Measurements from ENCODE around the gene MYOT.

MYOT gene

DNA sequence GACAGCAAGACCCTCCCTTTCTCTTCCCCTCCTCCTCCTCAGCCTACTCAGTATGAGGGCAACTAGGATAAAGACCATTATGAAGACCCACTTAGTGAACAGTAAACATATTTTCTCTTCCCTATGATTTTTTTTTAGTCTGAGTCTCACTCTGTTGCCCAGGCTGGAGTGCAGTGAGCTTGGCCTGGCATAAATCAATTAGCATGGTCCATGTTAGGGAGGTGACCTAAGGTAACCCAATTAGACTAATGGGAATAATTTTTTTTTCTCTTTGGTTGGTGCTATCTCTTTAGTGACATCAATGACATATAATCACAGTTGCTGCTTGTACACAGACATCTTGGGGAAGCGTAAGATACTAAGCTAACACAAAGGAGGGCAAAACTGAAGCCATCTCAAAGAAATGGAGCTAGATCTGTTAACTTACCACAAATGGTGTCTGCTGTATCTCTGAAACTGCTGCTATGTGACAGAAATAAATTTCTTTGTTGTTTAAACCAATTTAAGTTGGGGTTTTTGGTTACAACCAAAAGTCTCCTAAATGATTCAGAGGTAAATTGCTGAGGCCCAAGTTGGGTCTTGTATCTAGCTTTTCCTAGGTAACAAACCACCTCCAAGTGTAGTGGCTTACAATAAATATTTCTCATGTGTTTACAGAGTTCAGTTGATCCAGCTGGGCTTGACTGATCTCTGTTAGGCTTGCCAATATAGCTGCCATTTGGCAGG is 34.9 kb downstream of the MYOT start:
- DNase-seq: no peak

GRCh38 chr5:137914758-137915157 is 47.1 kb downstream of the MYOT start:
- DNase-seq: no peak

DNA sequence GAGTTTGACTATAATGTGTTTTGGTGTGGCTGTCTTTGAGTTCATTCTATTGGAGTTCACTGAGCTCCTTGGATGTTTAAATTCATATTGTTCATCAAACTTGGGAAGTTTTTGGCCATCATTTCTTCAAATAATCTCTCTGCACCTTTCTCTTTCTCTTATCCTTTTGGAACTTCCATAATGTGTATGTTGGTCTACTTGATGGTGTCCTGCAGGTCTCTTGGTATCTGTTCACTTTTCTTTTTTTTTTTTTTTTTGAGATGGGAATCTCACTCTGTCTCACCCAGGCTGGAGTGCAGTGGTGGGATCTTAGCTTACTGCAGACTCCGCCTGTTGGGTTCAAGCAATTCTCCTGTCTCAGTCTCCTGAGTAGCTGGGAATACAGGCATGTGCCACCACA is 49.3 kb downstream of the MYOT start:
- no peak for DNase-seq

DNA sequence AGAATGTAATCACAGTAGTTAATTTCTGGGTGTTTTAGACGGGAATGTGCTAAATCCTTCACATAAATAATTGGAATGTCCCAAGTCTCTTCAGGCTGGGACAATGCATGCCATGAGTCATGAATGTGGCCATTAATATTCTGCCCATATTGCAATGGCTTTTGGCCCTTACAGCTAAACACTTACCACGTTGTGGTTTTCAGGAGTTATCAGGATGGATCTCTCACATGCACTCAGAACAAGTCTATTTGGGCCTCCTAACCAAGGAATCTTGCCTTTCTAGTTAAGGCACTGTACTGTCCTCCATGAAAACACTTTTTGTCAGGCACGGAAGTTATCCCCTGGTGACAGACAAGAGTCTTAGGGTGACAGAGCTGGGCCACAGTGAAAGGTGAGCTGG is 54.3 kb downstream of the MYOT start:
- no peak for DNase-seq

- DNase-seq: no peak
Measured at GRCh38 chr5:137923856-137924255, 56.2 kb downstream of the MYOT start.

DNA sequence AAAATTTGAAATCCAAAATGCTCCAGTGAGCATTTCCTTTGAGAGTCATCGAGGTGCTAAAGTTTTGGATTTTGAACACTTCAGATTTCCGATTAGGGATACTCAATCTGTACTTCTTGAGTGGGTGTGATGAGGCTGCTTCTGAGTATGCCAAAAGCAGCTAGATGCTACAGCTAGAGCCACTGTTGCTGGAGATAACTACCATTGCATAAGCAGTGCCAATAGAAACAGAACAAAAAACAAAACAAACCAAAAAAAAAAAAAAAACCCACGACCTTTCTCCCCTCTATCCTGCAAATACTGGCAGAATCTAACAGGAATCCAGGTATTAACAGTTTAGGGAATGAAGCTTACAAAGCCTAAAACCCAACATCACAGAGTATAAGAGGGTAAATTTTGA is 65.1 kb downstream of the MYOT start:
- no peak for DNase-seq

GRCh38 chr5:137933491-137933911 is 65.8 kb downstream of the MYOT start:
- no peak for DNase-seq

DNA sequence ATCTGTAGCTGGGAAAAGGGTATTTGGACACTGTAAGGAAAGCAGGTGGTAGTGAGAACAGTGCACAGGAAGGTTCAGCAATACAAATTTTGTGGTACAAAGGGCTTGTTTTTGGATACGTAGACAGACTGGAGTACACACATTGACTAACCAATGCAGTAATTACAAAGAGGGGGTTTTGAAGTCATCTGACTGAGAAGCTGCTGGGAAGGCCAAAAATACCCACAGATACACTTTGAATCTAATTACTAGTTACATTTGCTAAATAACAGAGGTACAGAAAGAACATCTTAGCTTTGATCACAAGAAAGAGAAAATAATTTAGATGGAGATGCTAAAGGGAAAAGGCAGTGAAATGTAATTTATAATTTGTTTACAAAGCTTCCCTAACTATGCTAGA is 67.5 kb downstream of the MYOT start:
- DNase-seq: no peak

- DNase-seq: no peak
Measured at GRCh38 chr5:137935694-137936093, 68.0 kb downstream of the MYOT start.

Data from right forelimb (tissue), 1 donor.